WERI-Rb-1 (cell line): Measurements from ENCODE around the gene SIK2.

Source experiments
- DNase-seq: peaks from one replicate; pipeline ENCODE4 v3.0.0-alpha.2; 2020
- H3K27ac ChIP-seq: fragments of 250-450 bp; sonication (Bioruptor Pico); 2 replicates; pipeline ENCODE4 v1.5.1; 2020; ENCODE audit warnings: mild to moderate bottlenecking, moderate library complexity
- H3K27me3 ChIP-seq: fragments of 250-450 bp; sonication (Bioruptor Pico); 2 replicates; pipeline ENCODE4 v1.5.1; 2021; ENCODE audit warnings: mild to moderate bottlenecking, low read depth, moderate library complexity; ENCODE audit not compliant: insufficient read depth, severe bottlenecking
- H3K36me3 ChIP-seq: fragments of 250-450 bp; sonication (Bioruptor Pico); 2 replicates; pipeline ENCODE4 v1.5.1; 2020; ENCODE audit warnings: mild to moderate bottlenecking, moderate library complexity
- H3K4me3 ChIP-seq: 2 replicates; pipeline ENCODE4 v1.5.1; 2011; ENCODE audit warnings: low read depth, mild to moderate bottlenecking, control low read depth, low read length
- H3K9me3 ChIP-seq: fragments of 250-450 bp; sonication (Bioruptor Pico); 2 replicates; pipeline ENCODE4 v1.5.1; 2021; ENCODE audit warnings: mild to moderate bottlenecking, moderate library complexity; ENCODE audit not compliant: severe bottlenecking
- TF ChIP-seq, protein P1 (sequence below): IDR thresholded peaks from 2 replicates; pipeline ENCODE4 v1.5.1; 2011; ENCODE audit warnings: low read depth, mild to moderate bottlenecking, control low read depth, inconsistent platforms, low read length

The SIK2 gene

DNA sequence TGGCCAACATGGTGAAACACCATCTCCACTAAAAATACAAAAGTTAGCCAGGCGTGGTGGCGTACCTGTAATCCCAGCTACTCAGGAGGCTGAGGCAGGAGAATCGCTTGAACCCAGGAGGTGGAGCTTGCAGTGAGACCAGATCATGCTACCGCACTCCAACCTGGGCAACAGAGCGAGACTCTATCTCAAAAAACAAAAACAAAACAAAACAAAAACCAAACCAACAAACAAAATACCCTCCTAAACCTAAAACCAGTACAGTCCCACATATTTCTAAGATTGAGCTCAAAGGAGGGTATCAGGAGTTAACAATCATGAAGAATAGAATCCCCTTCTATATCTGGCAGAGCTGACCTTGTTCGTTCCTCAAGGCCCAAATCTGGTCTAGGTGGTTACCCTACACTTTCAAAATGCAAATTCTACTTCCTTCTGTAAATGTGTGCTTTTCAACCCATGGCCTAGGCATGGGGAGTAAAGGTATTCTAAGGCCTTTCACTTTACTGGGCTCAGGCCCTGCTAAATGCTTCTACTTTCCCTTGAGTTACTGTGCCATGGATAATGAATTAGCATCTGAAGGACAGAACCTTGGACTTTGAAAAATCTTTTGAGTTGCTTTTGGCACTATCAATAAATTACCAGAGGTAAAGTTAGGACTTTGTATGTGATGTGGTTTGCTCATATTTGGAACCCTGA, 174.3 kb downstream of the SIK2 start:
- TF ChIP-seq, protein P1, sequence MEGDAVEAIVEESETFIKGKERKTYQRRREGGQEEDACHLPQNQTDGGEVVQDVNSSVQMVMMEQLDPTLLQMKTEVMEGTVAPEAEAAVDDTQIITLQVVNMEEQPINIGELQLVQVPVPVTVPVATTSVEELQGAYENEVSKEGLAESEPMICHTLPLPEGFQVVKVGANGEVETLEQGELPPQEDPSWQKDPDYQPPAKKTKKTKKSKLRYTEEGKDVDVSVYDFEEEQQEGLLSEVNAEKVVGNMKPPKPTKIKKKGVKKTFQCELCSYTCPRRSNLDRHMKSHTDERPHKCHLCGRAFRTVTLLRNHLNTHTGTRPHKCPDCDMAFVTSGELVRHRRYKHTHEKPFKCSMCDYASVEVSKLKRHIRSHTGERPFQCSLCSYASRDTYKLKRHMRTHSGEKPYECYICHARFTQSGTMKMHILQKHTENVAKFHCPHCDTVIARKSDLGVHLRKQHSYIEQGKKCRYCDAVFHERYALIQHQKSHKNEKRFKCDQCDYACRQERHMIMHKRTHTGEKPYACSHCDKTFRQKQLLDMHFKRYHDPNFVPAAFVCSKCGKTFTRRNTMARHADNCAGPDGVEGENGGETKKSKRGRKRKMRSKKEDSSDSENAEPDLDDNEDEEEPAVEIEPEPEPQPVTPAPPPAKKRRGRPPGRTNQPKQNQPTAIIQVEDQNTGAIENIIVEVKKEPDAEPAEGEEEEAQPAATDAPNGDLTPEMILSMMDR: no peak
- Histone ChIP-seq H3K36me3 (no peaks in the 10 kb centered on the region), H3K9me3 (no peaks in the 10 kb centered on the region), H3K27me3 (no peaks in the 10 kb centered on the region), H3K4me3 (no peak overlapping the region), H3K27ac (no peak overlapping the region)
- DNase-seq: no peak

DNA sequence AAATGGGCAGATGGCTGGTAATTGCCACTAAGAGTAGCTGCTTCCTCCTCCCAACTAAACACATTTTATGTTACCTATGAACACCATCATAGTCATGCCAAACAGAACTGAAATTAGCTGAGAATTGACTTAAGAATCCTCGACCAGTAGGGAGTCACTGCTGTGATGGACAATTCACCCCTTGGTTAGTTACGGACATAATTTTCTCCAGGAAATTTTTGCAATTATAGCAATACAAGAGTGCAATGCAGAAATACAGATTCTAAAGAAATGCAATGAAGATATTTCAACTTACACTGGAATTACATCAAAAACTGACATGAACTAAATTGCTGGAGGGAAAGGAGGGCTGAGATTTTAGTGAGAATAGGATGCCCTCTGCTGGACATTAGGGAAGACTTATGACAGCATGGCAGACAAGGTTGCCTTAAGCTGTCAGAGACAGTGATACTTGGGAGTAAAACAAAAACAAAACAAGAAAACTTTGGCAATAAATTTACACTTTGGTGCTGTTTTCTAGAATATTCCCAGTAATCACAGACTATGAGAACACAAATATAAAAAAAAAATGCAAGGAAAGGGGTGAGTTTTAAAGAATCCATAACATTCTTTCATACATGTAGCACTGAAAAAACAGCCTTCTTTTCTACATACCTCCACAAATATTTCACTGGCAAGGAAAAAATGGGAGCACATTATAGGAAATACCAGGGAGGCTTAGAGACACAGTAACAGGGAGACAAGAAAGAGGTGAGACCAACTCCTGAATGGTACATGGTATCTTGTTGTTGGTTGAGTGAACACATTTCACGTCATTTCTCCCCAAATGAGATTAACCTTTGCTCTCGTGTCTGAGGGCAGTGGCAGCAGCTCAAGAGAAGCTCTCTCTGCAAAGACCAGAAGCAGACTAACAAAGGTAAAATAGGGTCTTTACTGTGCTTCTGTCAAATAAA, 175.1 kb downstream of the SIK2 start:
- no peak overlapping the region for H3K4me3 ChIP-seq
- TF ChIP-seq, protein P1: peak; percentile 70
- H3K27ac ChIP-seq: no peak overlapping the region
- DNase-seq: no peak
- no peaks in the 10 kb centered on the region for H3K9me3 ChIP-seq
- no peaks in the 10 kb centered on the region for H3K27me3 ChIP-seq
- no peaks in the 10 kb centered on the region for H3K36me3 ChIP-seq

DNA sequence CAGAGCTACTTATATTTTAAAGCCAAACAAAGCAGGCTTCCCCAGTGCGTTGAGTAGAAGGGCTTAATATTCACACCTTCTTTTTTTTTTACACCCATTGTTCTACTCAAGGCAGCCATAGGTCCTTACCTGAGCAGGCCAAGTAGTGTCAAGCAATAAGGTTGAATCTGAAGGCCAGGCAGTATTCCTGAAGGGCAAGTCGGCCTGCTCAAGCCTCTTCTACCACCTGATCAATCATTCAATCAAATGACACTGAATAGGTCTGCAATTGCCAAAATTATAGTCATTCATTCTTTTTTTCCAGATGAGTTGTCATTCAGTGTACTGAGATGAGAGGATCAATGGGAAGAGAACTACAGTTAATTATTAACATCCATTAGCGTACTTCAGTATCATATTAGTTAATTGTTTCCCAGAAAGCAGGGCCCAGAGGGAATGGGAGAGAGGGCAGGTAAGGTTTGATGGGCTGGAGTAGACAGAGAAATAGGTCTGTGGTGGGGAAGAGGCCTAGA, 175.9 kb downstream of the SIK2 start:
- H3K27me3 ChIP-seq: no peaks in the 10 kb centered on the region
- H3K4me3 ChIP-seq: no peak overlapping the region
- no peaks in the 10 kb centered on the region for H3K9me3 ChIP-seq
- no peak overlapping the region for H3K27ac ChIP-seq
- no peak for DNase-seq
- TF ChIP-seq, protein P1: no peak
- no peaks in the 10 kb centered on the region for H3K36me3 ChIP-seq

DNA sequence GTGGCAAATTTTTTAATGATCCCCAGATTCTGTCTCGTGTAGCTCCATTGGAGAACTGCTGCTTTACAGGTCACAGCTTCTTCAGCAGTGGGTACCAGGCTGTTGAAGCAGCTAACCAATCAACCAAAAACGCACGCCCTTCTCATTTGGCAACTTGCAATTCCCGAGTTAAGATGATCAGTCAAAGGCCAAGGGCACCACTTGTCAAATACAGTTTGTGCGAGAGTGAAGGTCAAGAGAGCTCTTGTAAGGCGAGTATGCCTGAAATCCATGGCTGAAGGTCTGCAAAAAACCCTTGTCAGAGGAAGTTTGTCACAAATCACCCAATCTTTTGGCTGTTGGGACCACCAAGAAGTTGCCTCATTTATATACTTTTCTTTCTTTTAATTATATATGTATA, 176.9 kb downstream of the SIK2 start:
- H3K27ac ChIP-seq: no peak overlapping the region
- H3K4me3 ChIP-seq: no peak overlapping the region
- TF ChIP-seq, protein P1: no peak
- no peaks in the 10 kb centered on the region for H3K27me3 ChIP-seq
- peaks cover 1% of the 10 kb centered on the region; the same call in 1 of the 2 replicates for H3K36me3 ChIP-seq
- DNase-seq: no peak
- no peaks in the 10 kb centered on the region for H3K9me3 ChIP-seq
